HL-60 (cell line): ENCODE data around the gene EIF3K.

Experiments used
- DNase-seq, 2 experiments: peaks; one replicate each; pipeline ENCODE4 v3.0.0-alpha.2; 2010 to 2020; ENCODE audit warnings: low read depth in 1 of 2, low spot score in 1 of 2
- H3K27ac ChIP-seq: fragments of 250-450 bp; sonication (Bioruptor Pico); replicated peaks from 2 replicates; pipeline ENCODE4 v1.5.1; 2020; ENCODE audit warnings: mild to moderate bottlenecking, moderate library complexity
- H3K27me3 ChIP-seq: fragments of 250-450 bp; sonication (Bioruptor Pico); 2 replicates; pipeline ENCODE4 v1.5.1; 2021; ENCODE audit warnings: mild to moderate bottlenecking, moderate library complexity; ENCODE audit not compliant: insufficient read depth, poor library complexity, severe bottlenecking
- H3K4me3 ChIP-seq: replicated peaks from 2 replicates; pipeline ENCODE4 v1.5.1; 2011; ENCODE audit warnings: mild to moderate bottlenecking, control low read depth, low read length; ENCODE audit not compliant: insufficient read depth
- CTCF ChIP-seq: IDR thresholded peaks from one replicate; pipeline ENCODE4 v1.5.1; 2011; ENCODE audit warnings: low read length, control low read depth, inconsistent platforms; ENCODE audit not compliant: insufficient read depth
- GABPA ChIP-seq: IDR thresholded peaks from 2 replicates; pipeline ENCODE4 v1.6.1; 2012; ENCODE audit warnings: low read depth
- POLR2AphosphoS5 ChIP-seq: IDR thresholded peaks from 2 replicates; pipeline ENCODE4 v1.6.1; 2012; ENCODE audit warnings: low read depth
- REST ChIP-seq: IDR thresholded peaks from 2 replicates; pipeline ENCODE4 v1.6.1; 2012; ENCODE audit warnings: low read depth; ENCODE audit not compliant: insufficient replicate concordance
- SPI1 ChIP-seq: IDR thresholded peaks from 2 replicates; pipeline ENCODE4 v1.6.1; 2012; ENCODE audit warnings: low read depth, mild to moderate bottlenecking, borderline replicate concordance

Gene EIF3K

GRCh38 chr19:38588041-38588440 lies 30.9 kb upstream of the EIF3K start:
- H3K4me3 ChIP-seq = no peak overlapping the region
- H3K27me3 ChIP-seq = no peaks in the 10 kb centered on the region
- TF ChIP-seq SPI1 (no peak), GABPA (no peak), CTCF (no peak), POLR2AphosphoS5 (no peak)
- DNase-seq = no peak
- no peak overlapping the region for H3K27ac ChIP-seq

- no peaks in the 10 kb centered on the region for H3K27me3 ChIP-seq
- no peak for DNase-seq
- H3K4me3 ChIP-seq = no peak overlapping the region
- no peak overlapping the region for H3K27ac ChIP-seq
- TF ChIP-seq POLR2AphosphoS5 (no peak), REST (no peak), CTCF (no peak), GABPA (no peak), SPI1 (no peak)
Observed at GRCh38 chr19:38592940-38593339, 26.0 kb upstream of the EIF3K start.

- Histone ChIP-seq H3K4me3 (no peak overlapping the region), H3K27ac (no peak overlapping the region)
Observed at GRCh38 chr19:38596057-38596981, 22.7 kb upstream of the EIF3K start.

More at GRCh38 chr19:38596057-38596981, 22.7 kb upstream of the EIF3K start:
- no peak for TF ChIP-seq GABPA
- no peak for TF ChIP-seq SPI1
- no peak for TF ChIP-seq POLR2AphosphoS5
- no peak for TF ChIP-seq REST
- TF ChIP-seq CTCF = no peak
- H3K27me3 ChIP-seq = no peaks in the 10 kb centered on the region
- no peak for DNase-seq
